CD1c-positive myeloid dendritic cell (primary cell): ENCODE results near the gene SMYD4.
"Not testable (repeated sequence)": the region's sequence is repeated elsewhere in the genome, so short reads cannot be mapped to it uniquely, and the experiment has no call there.

Experiments used
- DNase-seq: peaks from one replicate; pipeline ENCODE4 v3.0.0-alpha.2; 2016; ENCODE audit errors: extremely low spot score

The SMYD4 gene

GRCh38 chr17:1830288-1830687 lies 586 bp upstream of the SMYD4 start:
- DNase-seq, result peak; percentile 4

- no peak for DNase-seq
Measured at GRCh38 chr17:1829216-1829591, 498 bp downstream of the SMYD4 start.

- DNase-seq, result no peak
Measured at GRCh38 chr17:1820528-1821252, 9.0 kb downstream of the SMYD4 start.

- DNase-seq, result no peak
Measured at GRCh38 chr17:1813088-1813487, 16.6 kb downstream of the SMYD4 start.

GRCh38 chr17:1810450-1811103 lies 19.1 kb downstream of the SMYD4 start:
- no peak for DNase-seq

GRCh38 chr17:1809815-1810214 lies 19.9 kb downstream of the SMYD4 start:
- not testable (repeated sequence) for DNase-seq

- no peak for DNase-seq
Measured at GRCh38 chr17:1808644-1809043, 21.1 kb downstream of the SMYD4 start.

GRCh38 chr17:1807890-1808289 lies 21.8 kb downstream of the SMYD4 start:
- DNase-seq, result no peak

- no peak for DNase-seq
Measured at GRCh38 chr17:1803280-1803679, 26.4 kb downstream of the SMYD4 start.

GRCh38 chr17:1802429-1802828 lies 27.3 kb downstream of the SMYD4 start:
- DNase-seq, result no peak

GRCh38 chr17:1800712-1801111 lies 29.0 kb downstream of the SMYD4 start:
- no peak for DNase-seq

- no peak for DNase-seq
Measured at GRCh38 chr17:1800240-1800639, 29.5 kb downstream of the SMYD4 start.

GRCh38 chr17:1797846-1798245 lies 31.9 kb downstream of the SMYD4 start:
- not testable (repeated sequence) for DNase-seq

GRCh38 chr17:1797323-1797722 lies 32.4 kb downstream of the SMYD4 start:
- DNase-seq, result no peak

- DNase-seq, result no peak
Measured at GRCh38 chr17:1796800-1797199, 32.9 kb downstream of the SMYD4 start.

GRCh38 chr17:1793447-1793806 lies 36.3 kb downstream of the SMYD4 start:
- DNase-seq, result no peak

GRCh38 chr17:1792495-1793446 lies 36.9 kb downstream of the SMYD4 start:
- no peak for DNase-seq

GRCh38 chr17:1789936-1790335 lies 39.8 kb downstream of the SMYD4 start:
- DNase-seq, result no peak

- no peak for DNase-seq
Measured at GRCh38 chr17:1787301-1787902, 42.3 kb downstream of the SMYD4 start.

- no peak for DNase-seq
Measured at GRCh38 chr17:1786708-1787107, 43.0 kb downstream of the SMYD4 start.

- DNase-seq, result no peak
Measured at GRCh38 chr17:1785930-1786329, 43.8 kb downstream of the SMYD4 start.
